Transverse colon (tissue), 4 donors: ENCODE data around the gene ALPK3.

Experiments
- EP300 ChIP-seq: sonication (generic); formaldehyde crosslinking; IDR thresholded peaks from one replicate; pipeline ENCODE4 v1.6.1; 2017; ENCODE audit warnings: antibody characterized with exemption, low read depth
- POLR2AphosphoS5 ChIP-seq, 3 donors: sonication (generic); formaldehyde crosslinking; IDR thresholded peaks; one replicate each; pipeline ENCODE4 v1.6.1; 2016; ENCODE audit warnings: antibody characterized with exemption in 3 of 3
- TF ChIP-seq, protein P1 (sequence below), 5 experiments: fragments of 200-600 bp in 3 of 5; fragments of 450-650 bp in 2 of 5; sonication (generic) in 3 of 5; IDR thresholded peaks; 1 replicate in 2 of 5; 2 replicates in 3 of 5; pipeline ENCODE4 v1.5.1; 2016 to 2017; ENCODE audit warnings: antibody characterized with exemption in 5 of 5, inconsistent platforms in 3 of 5, mild to moderate bottlenecking in 2 of 5, moderate library complexity in 1 of 5

DNA sequence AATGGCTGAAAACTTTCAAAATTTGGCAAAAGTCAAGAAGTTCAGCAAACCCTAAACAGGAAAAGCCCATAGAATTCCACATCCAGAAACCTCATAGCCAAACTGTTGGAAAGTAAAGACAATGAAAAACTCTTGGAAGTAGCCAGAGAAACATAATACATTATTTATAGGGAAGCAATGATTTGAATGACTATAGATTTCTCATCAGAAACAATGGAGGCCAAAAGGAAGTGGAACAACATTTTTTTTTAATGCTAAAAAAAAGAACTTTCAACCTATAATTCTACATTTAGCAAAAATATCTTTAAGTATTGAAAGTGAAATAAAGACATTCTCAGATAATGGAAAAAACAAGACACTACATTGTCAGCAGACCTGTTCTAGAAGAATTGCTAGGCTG is 30.2 kb downstream of the ALPK3 start:
- TF ChIP-seq, protein P1, sequence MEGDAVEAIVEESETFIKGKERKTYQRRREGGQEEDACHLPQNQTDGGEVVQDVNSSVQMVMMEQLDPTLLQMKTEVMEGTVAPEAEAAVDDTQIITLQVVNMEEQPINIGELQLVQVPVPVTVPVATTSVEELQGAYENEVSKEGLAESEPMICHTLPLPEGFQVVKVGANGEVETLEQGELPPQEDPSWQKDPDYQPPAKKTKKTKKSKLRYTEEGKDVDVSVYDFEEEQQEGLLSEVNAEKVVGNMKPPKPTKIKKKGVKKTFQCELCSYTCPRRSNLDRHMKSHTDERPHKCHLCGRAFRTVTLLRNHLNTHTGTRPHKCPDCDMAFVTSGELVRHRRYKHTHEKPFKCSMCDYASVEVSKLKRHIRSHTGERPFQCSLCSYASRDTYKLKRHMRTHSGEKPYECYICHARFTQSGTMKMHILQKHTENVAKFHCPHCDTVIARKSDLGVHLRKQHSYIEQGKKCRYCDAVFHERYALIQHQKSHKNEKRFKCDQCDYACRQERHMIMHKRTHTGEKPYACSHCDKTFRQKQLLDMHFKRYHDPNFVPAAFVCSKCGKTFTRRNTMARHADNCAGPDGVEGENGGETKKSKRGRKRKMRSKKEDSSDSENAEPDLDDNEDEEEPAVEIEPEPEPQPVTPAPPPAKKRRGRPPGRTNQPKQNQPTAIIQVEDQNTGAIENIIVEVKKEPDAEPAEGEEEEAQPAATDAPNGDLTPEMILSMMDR (IDR thresholded peaks at IDR 0.05) = no peak
- TF ChIP-seq POLR2AphosphoS5 (IDR thresholded peaks at IDR 0.05) (no peak), EP300 (no peak)
